IPS-20b (cell line): ENCODE results near the gene RFX3.
"Not testable (repeated sequence)": the region's sequence is repeated elsewhere in the genome, so short reads cannot be mapped to it uniquely, and the experiment has no call there.

Experiments
- H3K27ac ChIP-seq: one replicate; pipeline ENCODE4 v1.5.1; 2013; ENCODE audit warnings: low read length
- H3K27me3 ChIP-seq: 2 replicates; pipeline ENCODE4 v1.6.1; 2013; ENCODE audit warnings: mild to moderate bottlenecking, low read length, inconsistent platforms; ENCODE audit not compliant: insufficient read depth
- H3K36me3 ChIP-seq: 2 replicates; pipeline ENCODE4 v1.6.1; 2013; ENCODE audit warnings: low read depth, mild to moderate bottlenecking, inconsistent platforms, low read length, moderate library complexity; ENCODE audit not compliant: insufficient read depth
- H3K4me1 ChIP-seq: 2 replicates; pipeline ENCODE4 v1.6.1; 2013; ENCODE audit warnings: mild to moderate bottlenecking, control low read depth, inconsistent platforms, low read length, moderate library complexity; ENCODE audit not compliant: insufficient read depth
- H3K4me3 ChIP-seq: 2 replicates; pipeline ENCODE4 v1.5.1; 2013; ENCODE audit warnings: mild to moderate bottlenecking, low read length, inconsistent platforms
- H3K9ac ChIP-seq: 2 replicates; pipeline ENCODE4 v1.6.1; 2013; ENCODE audit warnings: low read depth, mild to moderate bottlenecking, inconsistent platforms, low read length, moderate library complexity
- H3K9me3 ChIP-seq: 2 replicates; pipeline ENCODE4 v1.6.1; 2013; ENCODE audit warnings: mild to moderate bottlenecking, low read depth, low read length, inconsistent platforms; ENCODE audit not compliant: insufficient read depth

RFX3 gene

GRCh38 chr9:3337515-3338225 lies 188.1 kb downstream of the RFX3 start:
- H3K27ac ChIP-seq, result no peak overlapping the region
- no peak overlapping the region for H3K4me3 ChIP-seq
- H3K27me3 ChIP-seq, result no peaks in the 10 kb centered on the region
- peaks cover 3% of the 10 kb centered on the region for H3K4me1 ChIP-seq
- H3K9ac ChIP-seq, result no peak overlapping the region
- no peaks in the 10 kb centered on the region for H3K9me3 ChIP-seq
- H3K36me3 ChIP-seq, result no peaks in the 10 kb centered on the region

DNA sequence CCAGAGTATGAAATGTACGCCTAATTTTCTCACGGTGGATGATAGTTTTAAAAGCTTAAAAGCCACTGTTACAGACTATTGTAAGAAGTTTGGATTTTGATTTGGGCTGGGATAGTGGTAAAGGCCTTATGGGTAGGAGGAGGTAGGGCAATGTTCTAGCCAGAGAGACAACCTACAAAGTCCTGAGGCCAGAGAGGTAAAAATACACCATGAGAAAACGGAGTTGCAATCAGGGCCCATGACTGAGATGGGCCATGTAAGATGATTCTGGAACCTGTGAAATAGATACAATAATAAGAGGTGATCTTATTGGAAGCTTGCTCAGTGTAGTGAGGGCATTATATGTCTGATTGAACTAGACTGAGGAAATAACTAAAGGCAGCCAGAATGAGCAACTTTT lies 188.8 kb downstream of the RFX3 start:
- no peaks in the 10 kb centered on the region for H3K9me3 ChIP-seq
- H3K4me1 ChIP-seq, result peaks cover 5% of the 10 kb centered on the region
- no peak overlapping the region for H3K9ac ChIP-seq

GRCh38 chr9:3332802-3333201 lies 193.0 kb downstream of the RFX3 start:
- no peaks in the 10 kb centered on the region for H3K36me3 ChIP-seq
- H3K27me3 ChIP-seq, result no peaks in the 10 kb centered on the region
- no peaks in the 10 kb centered on the region for H3K9me3 ChIP-seq
- H3K4me1 ChIP-seq, result peaks cover 5% of the 10 kb centered on the region
- no peak overlapping the region for H3K27ac ChIP-seq
- no peak overlapping the region for H3K9ac ChIP-seq
- H3K4me3 ChIP-seq, result no peak overlapping the region

More for the DNA sequence above, 188.8 kb downstream of the RFX3 start:
- H3K4me3 ChIP-seq, result no peak overlapping the region
- H3K36me3 ChIP-seq, result no peaks in the 10 kb centered on the region
- no peaks in the 10 kb centered on the region for H3K27me3 ChIP-seq
- no peak overlapping the region for H3K27ac ChIP-seq

- no peak overlapping the region for H3K9ac ChIP-seq
- H3K9me3 ChIP-seq, result no peaks in the 10 kb centered on the region
- H3K27me3 ChIP-seq, result no peaks in the 10 kb centered on the region
- no peaks in the 10 kb centered on the region for H3K36me3 ChIP-seq
- peaks cover 5% of the 10 kb centered on the region for H3K4me1 ChIP-seq
- H3K4me3 ChIP-seq, result no peak overlapping the region
- H3K27ac ChIP-seq, result no peak overlapping the region
Observed at GRCh38 chr9:3331801-3332200, 194.0 kb downstream of the RFX3 start.

GRCh38 chr9:3330792-3331420 lies 194.9 kb downstream of the RFX3 start:
- Histone ChIP-seq H3K9me3 (no peaks in the 10 kb centered on the region), H3K36me3 (no peaks in the 10 kb centered on the region), H3K9ac (no peak overlapping the region), H3K27me3 (no peaks in the 10 kb centered on the region), H3K4me3 (no peak overlapping the region), H3K4me1 (peaks cover 5% of the 10 kb centered on the region), H3K27ac (no peak overlapping the region)

- H3K36me3 ChIP-seq, result no peaks in the 10 kb centered on the region
- H3K27ac ChIP-seq, result no peak overlapping the region
- no peaks in the 10 kb centered on the region for H3K27me3 ChIP-seq
- peaks cover 5% of the 10 kb centered on the region for H3K4me1 ChIP-seq
- H3K9me3 ChIP-seq, result no peaks in the 10 kb centered on the region
- H3K9ac ChIP-seq, result no peak overlapping the region
- H3K4me3 ChIP-seq, result no peak overlapping the region
Observed at GRCh38 chr9:3329361-3329760, 196.4 kb downstream of the RFX3 start.

GRCh38 chr9:3323714-3324113 lies 202.1 kb downstream of the RFX3 start:
- Histone ChIP-seq H3K9ac (no peak overlapping the region), H3K27ac (no peak overlapping the region), H3K27me3 (no peaks in the 10 kb centered on the region), H3K36me3 (no peaks in the 10 kb centered on the region), H3K4me3 (no peak overlapping the region), H3K4me1 (no peaks in the 10 kb centered on the region), H3K9me3 (no peaks in the 10 kb centered on the region)

DNA sequence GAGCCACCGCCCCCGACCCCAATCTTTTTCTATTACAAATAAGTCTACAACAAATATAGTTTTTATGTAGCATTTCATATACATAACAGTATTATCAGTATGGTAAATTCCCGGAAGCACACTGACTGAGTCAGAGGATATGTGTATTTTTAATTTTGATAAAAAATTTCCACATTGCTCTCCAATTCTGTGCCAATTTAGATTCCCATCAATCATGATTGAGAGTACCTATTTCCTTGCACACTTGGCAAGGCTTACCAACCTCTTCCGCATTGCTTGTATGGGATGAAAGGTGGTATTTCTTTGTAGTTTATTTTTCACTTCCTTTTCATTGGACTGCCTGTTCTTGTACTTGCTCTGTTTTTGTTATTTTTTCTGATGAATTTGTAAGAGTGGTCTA lies 204.6 kb downstream of the RFX3 start:
- Histone ChIP-seq H3K27me3 (no peaks in the 10 kb centered on the region), H3K9ac (no peak overlapping the region), H3K36me3 (no peaks in the 10 kb centered on the region), H3K4me3 (no peak overlapping the region), H3K4me1 (no peaks in the 10 kb centered on the region), H3K9me3 (no peaks in the 10 kb centered on the region), H3K27ac (no peak overlapping the region)

- not testable (repeated sequence) for H3K27me3 ChIP-seq, H3K27ac ChIP-seq, H3K36me3 ChIP-seq, H3K9ac ChIP-seq, H3K4me3 ChIP-seq, H3K9me3 ChIP-seq
- peaks cover 10% of the 10 kb centered on the region for H3K4me1 ChIP-seq
Observed at GRCh38 chr9:3312595-3312994, 213.2 kb downstream of the RFX3 start.

GRCh38 chr9:3308609-3309008 lies 217.2 kb downstream of the RFX3 start:
- no peak overlapping the region for H3K4me3 ChIP-seq
- H3K27ac ChIP-seq, result no peak overlapping the region
- H3K4me1 ChIP-seq, result peaks cover 10% of the 10 kb centered on the region
- no peak overlapping the region for H3K9ac ChIP-seq
- no peaks in the 10 kb centered on the region for H3K36me3 ChIP-seq
- H3K9me3 ChIP-seq, result no peaks in the 10 kb centered on the region
- H3K27me3 ChIP-seq, result no peaks in the 10 kb centered on the region

- H3K4me1 ChIP-seq, H3K27ac ChIP-seq, H3K27me3 ChIP-seq, H3K36me3 ChIP-seq, H3K9ac ChIP-seq, H3K9me3 ChIP-seq, H3K4me3 ChIP-seq: not testable (repeated sequence)
Observed at GRCh38 chr9:3304388-3304787, 221.4 kb downstream of the RFX3 start.

GRCh38 chr9:3299872-3300271 lies 225.9 kb downstream of the RFX3 start:
- H3K4me3 ChIP-seq, result no peak overlapping the region

More at GRCh38 chr9:3299872-3300271, 225.9 kb downstream of the RFX3 start:
- no peak overlapping the region for H3K27ac ChIP-seq
- no peak overlapping the region for H3K9ac ChIP-seq
- no peaks in the 10 kb centered on the region for H3K36me3 ChIP-seq
- H3K4me1 ChIP-seq, result no peaks in the 10 kb centered on the region
- H3K9me3 ChIP-seq, result no peaks in the 10 kb centered on the region
- no peaks in the 10 kb centered on the region for H3K27me3 ChIP-seq
